M059J (cell line): ENCODE data around the gene PAX3. TPM values are rescaled to one million over a fixed set of nuclear protein-coding genes. Genes with fewer than 3 reads are reported as not detected.
"Not testable (repeated sequence)": the region's sequence is repeated elsewhere in the genome, so short reads cannot be mapped to it uniquely, and the experiment has no call there.

Experiments used
- DNase-seq: peaks from one replicate; pipeline ENCODE4 v3.0.0-alpha.2; 2012; ENCODE audit warnings: low read depth
- total RNA-seq: library from RNA; depleted of rRNA; stranded (reverse); fragments of >200 nt; shearing (Covaris generic); gene quantifications from 2 replicates; pipeline ENCODE4 v1.2.3, GENCODE V29; 2014

The PAX3 gene
- total RNA-seq, 1 experiment from 2014 or later: 11.2 TPM

GRCh38 chr2:222214885-222215284 is 83.9 kb downstream of the PAX3 start:
- no peak for DNase-seq

DNA sequence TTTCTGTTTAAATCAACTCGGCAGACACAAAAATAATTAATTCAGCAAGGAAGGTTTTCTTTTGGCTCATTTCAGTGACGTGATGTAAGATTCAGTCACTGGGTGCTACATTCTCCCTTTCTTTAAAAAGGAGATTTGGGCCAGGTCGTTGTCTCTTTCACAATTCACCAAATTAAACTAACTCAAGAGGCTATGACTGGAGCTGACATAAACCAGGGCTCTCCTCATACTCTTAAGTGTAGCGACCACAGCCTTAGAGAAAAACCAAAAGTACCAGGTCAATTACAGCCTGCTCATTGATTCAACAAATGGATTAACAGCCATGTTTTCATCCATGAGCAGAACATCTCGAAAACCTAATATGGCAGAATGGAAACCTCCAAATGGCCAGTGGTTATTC is 85.7 kb downstream of the PAX3 start:
- DNase-seq: no peak

- no peak for DNase-seq
Observed at GRCh38 chr2:222212571-222212970, 86.2 kb downstream of the PAX3 start.

- DNase-seq: peak; percentile 67
Observed at GRCh38 chr2:222208010-222208690, 90.6 kb downstream of the PAX3 start.

DNA sequence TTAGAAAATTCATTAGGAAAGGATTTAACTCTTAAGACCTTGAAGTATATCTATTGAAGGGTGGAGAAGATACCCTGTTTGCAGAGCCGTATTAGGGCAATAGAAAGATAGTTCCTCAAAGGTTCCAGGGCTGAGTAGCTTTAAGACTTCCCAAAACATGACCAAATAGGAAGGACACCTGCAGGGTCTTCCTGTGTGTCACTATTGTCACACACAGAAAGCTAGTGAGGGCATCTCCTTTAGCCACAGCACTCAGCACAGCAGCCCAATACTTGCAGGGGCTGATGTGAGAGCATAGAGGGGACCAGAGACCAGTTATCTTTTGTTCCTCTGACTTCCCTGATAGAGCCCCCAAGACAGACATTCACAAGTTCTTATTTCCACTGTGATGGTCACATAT is 93.7 kb downstream of the PAX3 start:
- DNase-seq: no peak

DNA sequence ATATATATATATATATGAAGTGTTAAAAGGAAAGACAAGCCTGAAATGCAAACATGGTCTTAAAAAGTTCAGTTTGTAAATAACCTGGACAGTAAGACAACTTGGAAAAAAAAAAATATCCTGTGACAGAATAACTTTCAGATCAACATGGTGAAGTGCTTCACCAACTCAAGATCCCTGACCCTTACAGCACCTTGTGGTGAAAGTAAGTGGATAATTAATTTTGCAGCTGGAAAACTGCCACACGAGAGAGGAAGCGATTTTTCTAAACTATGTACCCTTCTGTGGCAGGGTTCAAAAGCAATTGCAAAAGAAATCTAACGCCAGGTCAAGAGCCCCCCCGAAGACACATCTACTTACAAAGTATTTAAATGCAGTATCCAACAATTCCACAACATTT is 95.8 kb downstream of the PAX3 start:
- DNase-seq: no peak

- DNase-seq: no peak
Observed at GRCh38 chr2:222196159-222196558, 102.6 kb downstream of the PAX3 start.

DNA sequence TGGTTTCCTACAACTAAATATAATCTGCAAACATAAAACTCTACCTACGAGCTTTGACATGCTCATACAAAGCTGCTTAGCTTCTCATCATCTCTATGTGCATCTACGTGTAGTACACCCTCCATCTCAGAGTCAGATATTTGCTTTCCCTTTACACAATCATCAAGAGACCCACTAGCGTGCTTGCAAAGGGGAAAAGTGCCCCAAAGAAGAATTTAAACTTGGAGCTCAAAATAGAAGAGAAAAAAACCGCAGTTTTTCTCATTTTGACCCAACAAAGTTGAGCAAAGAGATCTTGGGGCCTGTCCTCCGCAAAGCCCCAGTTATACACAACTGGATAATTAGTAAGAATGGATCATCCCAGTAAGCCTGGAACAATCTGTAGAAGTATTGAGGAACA is 104.1 kb downstream of the PAX3 start:
- DNase-seq: no peak

GRCh38 chr2:222193328-222193983 is 105.3 kb downstream of the PAX3 start:
- DNase-seq: no peak

DNA sequence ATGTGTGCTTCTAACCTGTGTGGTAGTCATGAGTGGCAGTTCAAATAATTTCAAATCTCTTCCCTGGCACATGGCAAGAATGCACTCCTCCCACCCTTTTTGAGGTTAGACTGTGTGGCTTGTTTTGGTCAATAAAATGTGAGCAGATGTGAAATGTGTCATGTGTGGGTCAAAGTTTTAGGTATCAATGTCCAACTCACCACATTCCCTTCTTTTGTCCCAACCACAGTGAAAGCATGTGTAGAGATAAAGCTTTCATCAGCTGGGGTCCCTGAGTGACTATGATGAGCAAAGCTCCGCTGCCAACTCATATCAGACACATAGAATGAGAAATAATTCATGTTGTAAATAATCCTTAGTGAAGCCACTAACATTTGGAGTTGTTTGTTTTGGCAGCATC is 118.2 kb downstream of the PAX3 start:
- peak; percentile 71 for DNase-seq

- no peak for DNase-seq
Observed at GRCh38 chr2:222179592-222179991, 119.2 kb downstream of the PAX3 start.

DNA sequence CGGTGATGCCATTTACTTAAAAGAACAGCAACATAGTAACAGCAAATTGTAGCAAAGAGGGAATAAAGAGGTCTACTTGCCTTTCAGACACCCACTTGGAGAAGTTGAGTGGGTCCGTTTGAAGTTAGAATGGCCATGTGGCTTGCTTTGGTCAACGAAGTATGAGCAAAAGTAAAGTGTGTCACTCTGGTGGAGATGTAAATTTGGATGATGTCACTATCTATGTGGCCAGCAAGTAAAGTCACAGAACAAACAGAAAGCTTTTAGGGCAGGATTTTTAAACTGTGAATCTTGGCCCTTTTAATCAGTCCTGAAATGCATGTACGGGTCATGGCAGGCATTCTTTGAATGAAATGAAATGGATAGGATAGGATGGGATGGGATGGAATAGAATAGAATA is 120.3 kb downstream of the PAX3 start:
- no peak for DNase-seq

DNA sequence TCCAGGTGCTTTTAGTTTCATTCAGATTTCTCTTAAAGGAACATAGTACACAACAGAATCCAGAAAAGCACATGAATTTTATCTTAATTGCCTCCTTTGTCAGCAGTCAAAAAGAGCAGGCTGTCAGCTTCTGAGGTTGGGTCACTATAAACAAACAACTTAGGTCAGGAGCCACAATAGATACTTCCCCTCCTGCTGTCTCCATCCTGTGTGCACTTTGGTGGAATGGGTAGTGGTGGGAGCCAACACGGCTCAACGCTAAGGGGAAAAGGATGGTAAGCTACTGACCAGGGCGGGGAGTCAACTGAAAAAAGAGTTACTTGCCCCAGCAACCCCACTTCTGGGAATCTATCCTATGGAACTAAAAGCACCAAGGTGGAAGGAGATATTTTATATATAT is 121.9 kb downstream of the PAX3 start:
- no peak for DNase-seq

- no peak for DNase-seq
Observed at GRCh38 chr2:222174450-222174849, 124.3 kb downstream of the PAX3 start.

DNA sequence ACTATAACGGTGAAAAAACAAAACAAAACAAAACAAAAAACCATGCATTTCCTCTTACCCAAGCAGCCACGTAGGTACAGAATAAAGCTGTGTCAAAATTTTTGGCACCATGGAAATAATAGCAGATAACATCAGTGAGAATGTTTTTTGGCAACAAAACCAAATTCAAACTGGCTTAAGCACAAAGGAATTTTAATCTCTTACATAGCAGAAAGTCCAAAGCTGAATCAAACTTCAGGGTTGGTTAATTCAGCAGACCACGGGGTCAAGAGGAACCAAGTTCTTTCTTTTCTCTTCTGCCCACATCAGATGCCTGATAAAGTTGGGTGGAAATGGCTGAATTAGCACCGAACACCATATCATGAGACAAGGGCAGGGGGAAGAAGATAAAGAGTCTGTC is 129.5 kb downstream of the PAX3 start:
- peak; percentile 80 for DNase-seq

DNA sequence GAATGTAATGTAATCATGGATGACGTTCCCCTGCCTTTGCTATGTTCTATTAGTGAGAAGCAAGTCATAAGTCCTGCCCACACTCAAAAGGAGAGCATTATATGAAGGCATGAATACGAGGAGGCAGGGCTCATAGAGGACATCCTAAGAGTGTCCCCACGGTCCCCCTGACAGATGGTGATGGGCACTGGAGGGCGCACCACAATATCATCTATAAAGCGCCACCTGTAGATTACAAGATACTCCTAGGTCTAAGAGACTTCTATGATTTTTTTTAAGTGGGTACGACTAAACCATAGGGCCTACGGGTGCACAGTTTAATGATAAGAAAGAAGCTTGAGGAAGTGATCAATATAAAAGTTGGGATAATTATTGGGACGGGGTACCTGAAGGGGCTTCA is 131.0 kb downstream of the PAX3 start:
- no peak for DNase-seq

- no peak for DNase-seq
Observed at GRCh38 chr2:222160944-222161343, 137.9 kb downstream of the PAX3 start.

- no peak for DNase-seq
Observed at GRCh38 chr2:222160125-222160524, 138.7 kb downstream of the PAX3 start.

- DNase-seq: no peak
Observed at GRCh38 chr2:222159221-222159620, 139.6 kb downstream of the PAX3 start.

DNA sequence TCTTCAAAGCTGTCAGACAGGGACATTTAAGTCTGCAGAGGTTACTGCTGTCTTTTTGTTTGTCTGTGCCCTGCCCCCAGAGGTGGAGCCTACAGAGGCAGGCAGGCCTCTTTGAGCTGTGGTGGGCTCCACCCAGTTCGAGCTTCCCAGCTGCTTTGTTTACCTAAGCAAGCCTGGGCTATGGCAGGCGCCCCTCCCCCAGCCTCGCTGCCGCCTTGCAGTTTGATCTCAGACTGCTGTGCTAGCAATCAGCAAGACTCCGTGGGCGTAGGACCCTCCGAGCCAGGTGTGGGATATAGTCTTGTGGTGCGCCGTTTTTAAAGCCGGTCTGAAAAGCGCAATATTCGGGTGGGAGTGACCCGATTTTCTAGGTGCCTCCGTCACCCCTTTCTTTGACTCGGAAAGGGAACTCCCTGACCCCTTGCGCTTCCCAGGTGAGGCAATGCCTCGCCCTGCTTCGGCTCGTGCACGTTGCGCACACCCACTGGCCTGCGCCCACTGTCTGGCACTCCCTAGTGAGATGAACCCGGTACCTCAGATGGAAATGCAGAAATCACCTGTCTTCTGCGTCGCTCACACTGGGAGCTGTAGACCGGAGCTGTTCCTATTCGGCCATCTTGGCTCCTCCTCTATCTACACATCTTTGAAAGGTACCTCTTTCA is 143.7 kb downstream of the PAX3 start:
- DNase-seq: not testable (repeated sequence)
